ES-I3 (cell line): ENCODE data around the gene CCNA2.

Source experiments
- H3K36me3 ChIP-seq: 2 replicates; pipeline ENCODE4 v1.6.1; 2013; ENCODE audit warnings: mild to moderate bottlenecking, low read length, control low read depth, moderate library complexity; ENCODE audit not compliant: insufficient read depth
- H3K4me1 ChIP-seq: 2 replicates; pipeline ENCODE4 v1.6.1; 2013; ENCODE audit warnings: mild to moderate bottlenecking, control low read depth, low read length; ENCODE audit not compliant: insufficient read depth
- H3K9ac ChIP-seq: 2 replicates; pipeline ENCODE4 v1.6.1; 2013; ENCODE audit warnings: low read depth, mild to moderate bottlenecking, low read length, moderate library complexity
- H3K9me3 ChIP-seq: 2 replicates; pipeline ENCODE4 v1.6.1; 2013; ENCODE audit warnings: mild to moderate bottlenecking, low read length, moderate library complexity; ENCODE audit not compliant: control insufficient read depth, insufficient read depth

Gene CCNA2

GRCh38 chr4:121794505-121795188 is 29.0 kb downstream of the CCNA2 start:
- Histone ChIP-seq H3K9me3 (no peaks in the 10 kb centered on the region), H3K36me3 (no peaks in the 10 kb centered on the region), H3K4me1 (peaks cover 18% of the 10 kb centered on the region), H3K9ac (no peak overlapping the region)

GRCh38 chr4:121792966-121793365 is 30.7 kb downstream of the CCNA2 start:
- Histone ChIP-seq H3K9me3 (no peaks in the 10 kb centered on the region), H3K36me3 (no peaks in the 10 kb centered on the region), H3K9ac (no peak overlapping the region), H3K4me1 (peaks cover 18% of the 10 kb centered on the region)

GRCh38 chr4:121791481-121791880 is 32.2 kb downstream of the CCNA2 start:
- Histone ChIP-seq H3K36me3 (no peaks in the 10 kb centered on the region), H3K9me3 (no peaks in the 10 kb centered on the region), H3K4me1 (peaks cover 18% of the 10 kb centered on the region), H3K9ac (no peak overlapping the region)

- H3K9me3 ChIP-seq = no peaks in the 10 kb centered on the region
- peaks cover 14% of the 10 kb centered on the region for H3K4me1 ChIP-seq
- H3K36me3 ChIP-seq = no peaks in the 10 kb centered on the region
- no peak overlapping the region for H3K9ac ChIP-seq
Observed at GRCh38 chr4:121790976-121791375, 32.7 kb downstream of the CCNA2 start.

- Histone ChIP-seq H3K9me3 (no peaks in the 10 kb centered on the region), H3K4me1 (peaks cover 7% of the 10 kb centered on the region), H3K9ac (no peak overlapping the region), H3K36me3 (no peaks in the 10 kb centered on the region)
Observed at GRCh38 chr4:121789960-121790829, 33.5 kb downstream of the CCNA2 start.

GRCh38 chr4:121789455-121789854 is 34.2 kb downstream of the CCNA2 start:
- Histone ChIP-seq H3K9ac (no peak overlapping the region), H3K9me3 (no peaks in the 10 kb centered on the region), H3K36me3 (no peaks in the 10 kb centered on the region), H3K4me1 (peaks cover 2% of the 10 kb centered on the region)

- Histone ChIP-seq H3K36me3 (no peaks in the 10 kb centered on the region), H3K4me1 (no peaks in the 10 kb centered on the region; the same call in 1 of the 2 replicates), H3K9me3 (no peaks in the 10 kb centered on the region), H3K9ac (no peak overlapping the region)
Observed at GRCh38 chr4:121788896-121789295, 34.8 kb downstream of the CCNA2 start.

GRCh38 chr4:121786221-121786620 is 37.5 kb downstream of the CCNA2 start:
- Histone ChIP-seq H3K9ac (no peak overlapping the region), H3K36me3 (no peaks in the 10 kb centered on the region), H3K9me3 (no peaks in the 10 kb centered on the region), H3K4me1 (no peaks in the 10 kb centered on the region; the same call in 1 of the 2 replicates)

- Histone ChIP-seq H3K9me3 (no peaks in the 10 kb centered on the region), H3K36me3 (no peaks in the 10 kb centered on the region), H3K4me1 (no peaks in the 10 kb centered on the region; the same call in 1 of the 2 replicates), H3K9ac (no peak overlapping the region)
Observed at GRCh38 chr4:121785479-121785878, 38.2 kb downstream of the CCNA2 start.

- Histone ChIP-seq H3K9ac (no peak overlapping the region), H3K4me1 (no peaks in the 10 kb centered on the region; the same call in 1 of the 2 replicates), H3K36me3 (no peaks in the 10 kb centered on the region), H3K9me3 (no peaks in the 10 kb centered on the region)
Observed at GRCh38 chr4:121784975-121785374, 38.7 kb downstream of the CCNA2 start.

GRCh38 chr4:121784401-121784800 is 39.3 kb downstream of the CCNA2 start:
- Histone ChIP-seq H3K9me3 (no peaks in the 10 kb centered on the region), H3K4me1 (no peaks in the 10 kb centered on the region; the same call in 1 of the 2 replicates), H3K36me3 (no peaks in the 10 kb centered on the region), H3K9ac (no peak overlapping the region)

GRCh38 chr4:121783210-121783609 is 40.5 kb downstream of the CCNA2 start:
- Histone ChIP-seq H3K4me1 (no peaks in the 10 kb centered on the region; the same call in 1 of the 2 replicates), H3K9ac (no peak overlapping the region), H3K36me3 (no peaks in the 10 kb centered on the region), H3K9me3 (no peaks in the 10 kb centered on the region)

- Histone ChIP-seq H3K9ac (no peak overlapping the region), H3K4me1 (peaks cover 5% of the 10 kb centered on the region; the same call in 1 of the 2 replicates), H3K36me3 (no peaks in the 10 kb centered on the region), H3K9me3 (no peaks in the 10 kb centered on the region)
Observed at GRCh38 chr4:121778991-121779628, 44.6 kb downstream of the CCNA2 start.

GRCh38 chr4:121777625-121778024 is 46.1 kb downstream of the CCNA2 start:
- Histone ChIP-seq H3K4me1 (peaks cover 9% of the 10 kb centered on the region; the same call in 1 of the 2 replicates), H3K9ac (no peak overlapping the region), H3K36me3 (no peaks in the 10 kb centered on the region), H3K9me3 (no peaks in the 10 kb centered on the region)
